Activated CD4-positive, CD25-positive, alpha-beta regulatory T cell treated with anti-CD3 and anti-CD28 coated beads, Interleukin-2, amount 50 U/mL, for 24 hours (primary cell): Measurements from ENCODE around the gene PFKFB4.

Source experiments
- ATAC-seq, 2 donors: fragments of 150-1000 bp; cut with Tn5 transposase; one replicate each; pipeline ENCODE4 v1.10.0; 2021; ENCODE audit warnings: mild to moderate bottlenecking in 1 of 2, moderate library complexity in 1 of 2

PFKFB4 gene

DNA sequence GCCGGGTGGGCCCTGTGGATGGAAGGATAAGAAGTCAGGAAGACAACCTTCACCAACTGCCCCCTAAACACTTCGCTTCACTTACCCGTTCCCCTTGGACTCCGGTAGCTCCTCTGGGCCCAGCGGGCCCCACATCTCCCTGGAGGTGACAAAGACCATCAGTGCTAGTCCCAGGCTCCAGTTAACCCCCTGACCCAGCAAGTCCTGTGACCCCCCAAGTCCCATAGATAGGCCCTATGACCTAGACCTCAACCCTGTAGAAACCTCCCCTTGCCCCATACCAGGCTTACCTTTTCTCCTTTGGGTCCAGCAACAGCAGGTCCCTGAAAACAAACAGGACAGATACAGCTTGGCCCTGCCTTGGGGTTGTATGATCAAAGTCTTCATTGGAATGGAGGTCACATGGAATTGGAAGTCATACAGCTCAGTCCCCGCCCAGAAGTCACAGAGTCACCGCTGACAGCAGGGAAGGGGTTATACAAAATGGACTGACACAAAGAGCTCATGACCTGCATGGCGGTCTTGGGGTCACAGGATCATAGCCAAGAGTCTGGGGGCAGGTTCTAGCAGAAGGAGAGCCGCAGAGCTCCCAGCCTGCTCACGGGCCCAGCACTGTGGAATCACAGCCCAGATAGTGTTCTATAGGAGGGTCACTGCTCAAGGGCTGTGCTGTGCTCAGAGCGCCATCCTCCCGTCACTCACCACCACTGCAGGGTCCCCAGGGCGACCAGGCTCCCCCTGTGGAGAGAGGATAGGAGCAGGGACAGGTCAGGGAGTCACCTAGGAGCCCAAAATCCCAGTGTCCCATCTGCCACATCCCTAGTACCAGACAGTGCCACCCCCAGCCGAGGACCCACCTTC is 25.2 kb upstream of the PFKFB4 start:
- ATAC-seq: no peak

DNA sequence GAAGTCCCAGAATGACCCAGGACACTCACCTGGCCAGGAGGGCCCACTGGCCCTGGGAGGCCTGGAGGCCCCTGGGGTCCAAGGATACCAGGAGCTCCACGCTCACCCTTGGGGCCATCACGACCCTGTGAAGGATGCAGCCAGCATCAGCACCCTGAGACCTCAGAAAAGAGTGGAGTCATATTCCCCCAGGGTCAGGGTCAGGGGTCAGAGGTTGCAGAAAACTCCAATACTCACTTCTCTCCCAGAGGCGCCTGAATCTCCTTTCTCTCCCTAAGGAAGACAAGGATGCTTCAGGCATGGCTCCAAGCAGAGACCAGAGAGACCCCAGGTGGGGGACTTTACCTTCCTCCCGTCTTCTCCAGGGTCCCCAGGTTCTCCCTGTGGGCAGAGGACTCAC is 20.0 kb upstream of the PFKFB4 start:
- no peak for ATAC-seq

DNA sequence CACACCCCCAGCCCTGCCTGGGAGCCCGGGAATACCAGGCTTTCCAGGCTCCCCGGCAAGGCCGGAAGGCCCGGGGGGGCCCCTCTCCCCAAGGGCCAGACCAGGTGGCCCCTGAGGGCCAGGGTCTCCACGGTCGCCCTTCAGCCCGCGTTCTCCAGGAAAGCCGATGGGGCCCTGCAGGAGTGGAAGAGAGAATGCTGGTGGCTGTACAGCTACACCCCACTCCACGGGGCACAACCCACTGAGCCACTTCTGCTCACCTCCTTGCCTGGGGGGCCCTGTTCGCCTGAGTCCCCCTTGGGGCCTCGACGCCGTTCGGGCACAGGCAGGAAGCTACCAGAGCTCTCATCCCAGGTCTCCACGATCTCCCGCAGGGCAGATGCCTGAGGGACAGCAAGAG is 18.8 kb upstream of the PFKFB4 start:
- no peak for ATAC-seq

DNA sequence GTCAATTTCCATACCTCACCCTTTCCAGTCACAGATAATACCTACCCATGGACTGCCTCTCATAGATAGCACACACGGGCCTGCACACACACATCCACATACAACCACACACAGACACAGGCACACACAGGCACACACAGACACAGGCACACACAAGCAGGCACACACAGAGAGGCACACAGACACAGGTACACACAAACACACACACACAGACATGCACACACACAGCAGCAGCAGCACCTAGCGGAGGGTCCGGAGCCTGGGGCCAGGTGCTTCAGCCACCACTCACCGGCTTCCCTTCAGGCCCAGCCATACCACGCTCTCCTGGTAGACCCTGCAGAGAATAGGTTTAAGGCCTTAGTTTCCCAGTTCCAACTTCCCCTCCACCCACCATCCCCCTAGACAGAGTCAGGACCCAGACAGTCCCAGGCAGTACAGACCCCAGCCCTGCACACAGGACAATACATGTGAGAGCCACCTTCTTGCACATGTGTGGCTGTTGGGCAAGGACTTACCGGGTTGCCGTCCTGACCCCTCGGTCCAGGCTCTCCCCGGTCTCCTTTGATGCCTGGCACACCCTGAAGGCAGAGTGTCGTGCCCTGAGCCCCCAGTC is 17.5 kb upstream of the PFKFB4 start:
- no peak for ATAC-seq

DNA sequence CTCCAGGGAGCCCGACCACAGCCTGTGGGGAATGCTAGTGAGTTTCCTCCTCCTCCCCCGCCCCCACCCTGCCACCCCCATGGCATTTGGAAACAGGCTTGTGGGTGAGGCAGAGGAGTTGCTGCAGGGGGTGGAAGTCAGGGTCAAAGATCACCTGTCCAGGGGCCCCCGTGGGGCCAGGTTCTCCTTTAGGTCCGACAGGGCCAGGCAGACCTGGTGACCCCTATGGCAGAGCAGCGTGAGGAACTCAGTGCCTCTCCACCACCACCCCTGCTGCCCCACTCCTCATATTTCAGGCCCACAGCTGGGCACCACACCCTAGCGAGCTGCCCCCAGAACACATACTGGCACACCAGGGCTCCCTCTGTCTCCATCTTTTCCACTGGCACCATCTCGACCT is 15.9 kb upstream of the PFKFB4 start:
- ATAC-seq: no peak

DNA sequence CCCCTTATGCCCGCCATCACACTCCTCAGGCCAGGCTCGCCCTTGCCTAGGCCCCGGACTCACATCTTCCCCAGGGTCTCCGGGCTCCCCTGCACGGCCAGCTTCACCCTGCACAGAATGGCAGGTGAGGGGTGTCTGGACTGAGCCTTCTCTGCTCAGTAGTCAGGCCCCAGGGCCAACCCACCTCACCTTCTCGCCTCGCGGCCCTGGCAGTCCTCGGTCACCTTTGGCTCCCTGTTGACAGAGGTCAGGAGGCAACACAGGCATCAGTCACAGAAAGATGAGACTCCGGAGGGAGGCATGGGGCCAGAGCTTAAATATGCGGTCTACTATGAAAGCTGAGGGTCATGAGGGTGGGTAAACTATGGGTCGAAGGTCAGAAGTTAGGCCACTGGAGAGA is 15.3 kb upstream of the PFKFB4 start:
- no peak for ATAC-seq

DNA sequence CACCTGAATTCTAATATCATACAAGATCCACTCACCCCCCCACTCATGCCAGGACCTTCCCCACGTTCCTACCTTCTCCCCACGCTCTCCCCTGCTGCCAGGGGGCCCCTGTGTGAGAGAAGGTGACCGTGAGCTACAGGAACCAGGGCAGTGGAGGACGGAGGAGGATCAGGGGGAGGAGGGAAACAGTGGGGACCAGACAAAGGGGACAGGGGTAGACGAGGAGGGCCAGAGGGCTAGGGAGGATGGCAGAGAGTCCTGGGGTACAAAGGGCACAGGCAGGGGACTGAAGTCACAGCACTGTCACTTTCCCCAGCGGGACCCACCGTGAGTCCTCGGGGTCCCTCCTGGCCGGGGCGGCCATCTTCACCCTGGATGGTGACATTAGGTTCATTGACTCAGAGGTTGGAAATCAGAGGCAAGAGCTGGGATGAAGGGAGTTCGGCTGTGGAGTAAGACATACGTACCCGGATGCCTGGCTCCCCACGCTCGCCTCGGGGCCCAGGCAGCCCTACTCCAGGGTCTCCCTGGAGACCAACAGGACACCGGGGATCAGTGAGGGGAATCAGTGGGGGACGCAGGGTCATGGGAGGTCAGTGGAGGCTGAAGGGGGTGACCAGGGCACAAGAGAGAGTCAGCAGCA is 13.3 kb upstream of the PFKFB4 start:
- no peak for ATAC-seq

DNA sequence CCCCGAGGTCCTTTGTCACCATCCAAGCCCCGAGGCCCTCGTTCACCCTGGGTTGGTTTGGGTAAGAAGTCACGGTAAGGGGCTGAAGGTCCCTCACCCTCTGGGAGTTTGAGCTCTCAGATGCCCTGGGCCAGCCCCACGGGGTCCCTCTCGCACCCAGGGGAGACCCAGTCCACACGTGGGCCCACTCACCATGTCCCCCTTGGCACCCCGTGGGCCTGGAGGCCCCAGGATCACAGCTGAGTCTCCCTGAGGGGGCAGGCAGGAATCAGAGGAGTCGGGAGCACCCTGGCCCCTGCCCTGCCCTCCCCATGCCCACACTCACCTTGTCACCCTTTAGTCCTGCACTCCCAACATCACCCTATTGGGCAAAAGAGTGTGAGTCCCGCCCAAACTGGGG is 12.8 kb upstream of the PFKFB4 start:
- ATAC-seq: no peak

DNA sequence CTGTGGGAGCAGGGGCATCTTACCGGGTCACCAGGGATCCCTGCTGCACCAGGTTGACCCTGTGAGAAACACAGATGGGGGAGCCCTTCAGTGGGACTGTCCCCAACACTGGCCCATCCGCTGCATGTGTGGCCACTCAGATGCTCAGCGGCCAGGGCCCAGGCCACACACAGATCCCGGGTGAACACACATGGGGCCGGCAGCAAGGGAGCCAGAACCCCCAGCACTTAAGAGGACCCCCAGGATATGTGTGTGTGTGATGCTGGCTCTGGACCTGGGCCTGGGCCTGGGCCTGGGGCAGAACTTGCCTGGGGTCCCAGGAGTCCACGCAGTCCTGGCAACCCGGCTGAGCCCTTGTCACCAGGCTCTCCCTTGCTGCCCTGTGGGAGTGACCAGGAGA is 11.9 kb upstream of the PFKFB4 start:
- no peak for ATAC-seq

DNA sequence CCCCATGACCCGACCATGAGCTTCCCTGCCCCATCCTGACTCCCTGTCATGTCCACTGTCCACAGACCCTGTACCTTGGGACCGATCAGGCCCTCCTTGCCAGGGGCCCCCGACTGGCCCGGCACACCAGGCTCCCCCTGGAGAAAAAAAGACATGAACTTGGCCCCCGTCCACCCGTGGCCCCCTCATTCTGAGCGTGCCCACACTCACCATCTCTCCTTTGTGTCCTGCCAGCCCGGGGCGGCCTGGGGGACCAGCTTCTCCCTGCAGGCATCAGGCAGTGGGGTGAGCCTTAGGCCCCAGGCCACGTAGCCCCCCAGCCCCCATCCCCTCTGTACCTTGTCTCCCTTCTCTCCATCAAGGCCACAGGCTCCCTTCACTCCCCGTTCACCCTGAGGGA is 10.9 kb upstream of the PFKFB4 start:
- no peak for ATAC-seq

DNA sequence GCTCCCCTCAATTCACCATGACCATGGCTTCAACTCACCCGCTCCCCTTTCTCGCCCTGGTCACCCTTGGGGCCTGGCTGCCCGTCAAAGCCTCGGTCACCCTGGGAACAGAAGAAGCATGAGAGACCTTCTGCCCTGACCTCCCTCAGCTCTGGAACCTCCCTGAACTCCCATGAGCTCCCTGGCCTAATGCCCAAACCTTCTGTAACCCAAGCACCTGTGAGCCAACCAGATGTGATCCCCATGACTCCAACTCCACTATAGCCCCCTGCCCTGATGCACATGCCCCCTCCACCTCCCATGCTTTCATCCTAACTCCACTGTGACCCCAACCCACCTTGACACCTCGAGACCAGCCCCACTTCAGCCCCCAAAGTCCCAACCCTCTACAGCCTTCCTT is 10.5 kb upstream of the PFKFB4 start:
- no peak for ATAC-seq

DNA sequence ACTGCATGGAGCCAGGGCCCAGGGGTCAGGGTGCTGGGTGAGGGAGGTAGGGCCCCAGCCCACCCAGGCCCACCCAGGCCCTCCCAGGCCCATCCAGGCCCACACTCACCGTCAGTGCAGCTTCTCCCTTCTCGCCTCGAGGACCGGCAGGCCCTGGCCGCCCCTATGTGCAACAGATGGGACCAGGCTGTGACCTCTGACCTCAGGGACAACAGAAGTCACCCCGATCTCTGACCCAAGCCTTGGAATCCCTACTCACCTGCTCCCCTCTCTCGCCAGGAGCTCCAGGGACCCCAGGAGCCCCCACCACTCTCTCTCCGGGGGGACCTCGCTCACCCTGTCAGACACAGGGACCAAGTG is 9.8 kb upstream of the PFKFB4 start:
- ATAC-seq: no peak

DNA sequence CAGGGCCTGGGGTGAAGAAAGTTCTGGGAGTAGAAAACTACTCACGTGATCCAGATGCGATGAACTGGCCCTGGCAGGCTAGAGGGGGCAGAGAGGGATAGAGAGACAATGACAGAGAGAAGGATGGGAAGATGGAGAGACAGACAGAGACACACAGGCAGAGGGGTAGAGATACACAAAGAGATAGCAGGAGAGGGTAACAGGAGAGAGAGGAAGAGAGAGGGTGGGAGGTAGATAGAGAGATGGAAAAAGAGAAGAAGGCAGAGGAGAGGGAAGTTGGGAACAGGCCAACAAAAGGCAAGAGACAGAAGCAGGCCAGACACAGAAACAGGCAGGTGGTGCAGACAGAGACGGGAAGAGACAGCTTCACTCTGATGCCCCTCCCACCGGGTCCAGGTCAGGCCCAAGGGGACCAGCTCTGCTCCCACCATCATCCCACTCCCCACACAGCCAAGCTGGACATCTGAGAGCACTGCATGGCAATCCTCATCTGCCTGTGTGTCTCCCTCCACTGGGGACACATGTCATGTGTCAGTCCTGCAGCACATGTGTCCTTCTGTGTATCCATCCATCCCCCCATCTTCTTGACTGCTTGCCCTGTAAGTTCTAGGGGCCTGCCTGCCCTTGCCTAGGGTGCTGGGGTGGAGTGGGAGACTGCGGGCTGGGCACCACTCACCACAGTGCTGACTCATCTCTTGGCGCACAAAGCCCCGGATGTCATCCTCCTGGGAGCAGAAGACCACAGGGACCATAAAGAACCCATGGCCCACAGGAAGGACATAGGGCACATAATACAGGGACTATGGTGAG is 9.2 kb upstream of the PFKFB4 start:
- no peak for ATAC-seq

DNA sequence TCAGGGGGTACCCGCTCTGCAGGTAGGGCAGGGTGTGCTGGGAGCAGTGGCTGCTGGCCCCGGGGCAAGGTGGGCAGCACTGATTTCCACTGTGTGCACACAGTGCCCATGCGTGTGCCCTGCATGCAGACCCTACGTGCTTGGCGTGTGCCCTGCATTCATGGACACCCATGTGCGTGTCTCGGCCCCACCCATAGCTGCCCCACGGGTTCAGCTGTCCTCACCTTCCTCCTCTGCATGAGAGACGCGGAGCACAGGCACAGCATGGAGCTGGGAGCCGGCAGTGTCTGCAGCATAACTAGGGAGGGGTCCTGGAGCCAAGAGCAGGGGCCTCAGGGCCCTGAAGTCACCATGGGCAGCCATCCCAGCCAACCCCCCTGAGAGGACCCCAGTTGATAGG is 8.6 kb upstream of the PFKFB4 start:
- ATAC-seq: no peak

DNA sequence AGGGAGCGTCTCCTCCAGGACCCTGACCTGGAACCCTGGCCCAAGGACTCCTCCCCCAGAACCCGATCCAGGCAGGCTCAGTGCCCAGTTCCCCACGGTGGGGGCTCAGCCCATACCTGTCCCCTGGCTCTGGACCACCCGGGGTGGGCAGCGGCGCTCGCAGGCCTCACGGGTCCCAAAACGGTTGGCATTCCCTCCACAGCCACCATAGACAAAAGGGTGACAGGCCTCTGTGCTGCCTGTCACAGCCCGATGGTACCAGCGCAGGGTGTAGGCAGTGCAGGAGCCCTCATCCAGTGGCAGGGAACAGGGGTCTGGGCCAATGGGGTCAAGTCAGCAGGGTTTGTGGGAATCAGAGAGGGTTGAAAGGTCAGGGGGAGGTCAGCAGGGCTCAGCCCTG is 8.1 kb upstream of the PFKFB4 start:
- no peak for ATAC-seq

DNA sequence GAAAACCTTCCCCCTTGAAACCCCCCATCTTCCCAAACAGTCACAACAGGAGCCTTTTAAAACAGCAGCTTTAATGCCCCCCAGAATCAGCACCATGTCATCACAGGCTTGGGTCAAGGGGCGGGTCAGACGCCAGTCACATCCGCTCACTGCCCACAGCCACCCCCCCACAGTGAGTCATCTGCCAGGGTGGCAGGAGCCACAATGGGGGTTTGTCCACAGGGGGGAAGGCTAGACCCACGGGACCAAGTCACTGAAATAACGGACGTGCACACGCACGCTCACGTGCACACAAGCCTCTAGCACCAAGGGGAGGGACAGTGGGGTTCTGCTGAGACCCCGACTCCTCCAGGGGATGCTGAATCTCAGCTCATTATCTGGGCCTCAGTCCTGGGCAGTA is 7.4 kb upstream of the PFKFB4 start:
- ATAC-seq: peak; percentile 26 to 36

DNA sequence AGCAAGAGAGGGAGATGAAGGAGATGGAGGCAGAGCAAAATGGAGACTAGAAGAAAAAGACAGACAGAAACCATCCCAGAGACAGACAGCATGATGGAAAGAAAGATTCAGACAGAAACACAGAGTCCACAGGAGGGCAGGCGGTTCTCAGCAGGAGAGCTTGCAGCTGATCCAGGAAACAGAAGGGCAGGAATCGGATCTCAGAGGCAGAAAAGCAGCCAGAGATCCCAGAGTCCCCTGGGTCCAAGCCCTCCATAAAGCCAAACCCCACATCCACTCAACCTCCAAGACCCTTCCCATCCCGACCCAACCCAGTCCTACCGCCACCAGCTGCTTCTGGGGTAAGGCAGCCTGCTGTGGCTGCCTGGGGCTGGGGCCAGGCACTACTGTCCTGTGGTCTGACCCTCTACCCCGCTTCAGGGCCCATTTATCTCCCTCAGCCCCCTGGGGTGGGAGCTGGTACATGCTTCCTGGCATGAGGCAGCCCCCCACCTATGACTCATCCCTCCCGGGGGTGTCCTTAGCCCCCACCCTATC is 6.8 kb upstream of the PFKFB4 start, which contains the start of gene UCN2:
Gene UCN2 (minus strand): TSS at position 400 of the 537 bp plus-strand sequence. CDS start 657 bp downstream, outside the sequence.
- no peak for ATAC-seq

DNA sequence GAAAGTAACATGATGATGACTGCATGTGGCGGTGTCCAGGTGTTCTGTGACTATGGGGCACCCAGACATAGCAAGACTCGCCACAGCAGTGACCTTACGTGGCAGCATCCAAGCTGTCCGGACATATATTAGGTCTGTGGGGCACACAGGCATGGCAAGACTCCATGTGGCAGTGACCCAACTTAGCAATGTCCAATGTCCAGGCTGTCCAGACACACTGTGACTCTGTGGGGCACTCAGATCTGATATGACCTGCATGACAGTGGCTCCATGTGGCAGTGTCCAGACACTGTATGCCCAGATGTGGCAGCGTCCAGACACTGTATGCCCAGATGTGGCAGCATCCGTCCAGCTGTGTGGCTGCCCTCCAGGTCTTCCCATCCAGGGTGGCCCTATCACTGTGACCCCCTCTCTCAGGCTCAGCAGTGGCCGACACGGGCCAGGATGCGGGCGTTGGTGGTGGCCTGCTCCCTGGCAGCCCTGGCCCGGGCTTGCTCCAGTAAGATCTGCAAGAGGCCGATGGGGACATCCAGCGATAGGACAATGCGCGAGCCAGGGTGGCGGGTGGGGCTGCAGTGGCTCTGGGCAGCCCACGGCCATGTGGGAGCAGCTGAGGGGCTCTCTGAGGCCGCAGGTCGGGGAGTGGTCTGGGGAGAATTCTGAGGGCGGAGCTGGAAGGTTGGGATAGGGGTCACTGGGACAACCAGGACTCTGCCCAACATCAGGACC is 5.9 kb upstream of the PFKFB4 start:
- no peak for ATAC-seq

DNA sequence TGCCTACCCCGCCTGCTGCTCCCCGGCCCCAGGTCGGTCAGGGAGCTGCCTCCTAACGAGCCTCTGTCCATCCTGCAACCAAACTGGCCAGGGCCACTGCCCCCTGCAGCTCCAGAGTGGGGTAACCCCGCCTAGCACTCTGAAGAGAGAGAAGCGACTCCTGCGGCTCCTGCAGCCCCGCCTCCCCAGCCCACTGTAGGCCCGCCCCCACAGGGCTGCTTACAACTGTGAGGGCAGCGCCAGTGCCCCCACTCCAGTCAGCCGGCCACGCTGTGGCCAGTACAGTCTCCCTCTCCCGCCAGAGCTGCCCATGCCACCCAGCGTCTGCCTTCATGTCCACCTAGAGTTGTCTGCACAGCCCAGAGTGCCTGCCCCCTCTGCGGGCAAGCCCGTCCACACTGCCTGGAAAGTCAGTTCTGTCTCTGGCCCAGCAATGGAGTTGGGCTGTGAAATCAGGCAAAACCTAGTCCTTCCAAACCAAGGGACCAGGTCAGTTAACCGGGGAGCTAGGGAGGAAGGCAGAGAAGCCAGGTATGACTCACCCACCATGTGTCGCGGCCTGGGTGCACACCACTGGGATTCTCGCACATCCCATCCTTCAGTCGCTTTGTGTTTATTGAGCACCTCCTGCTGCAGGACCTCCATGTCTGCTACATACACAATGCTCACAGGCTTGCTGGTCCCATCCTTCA is 4.6 kb upstream of the PFKFB4 start:
- no peak for ATAC-seq

DNA sequence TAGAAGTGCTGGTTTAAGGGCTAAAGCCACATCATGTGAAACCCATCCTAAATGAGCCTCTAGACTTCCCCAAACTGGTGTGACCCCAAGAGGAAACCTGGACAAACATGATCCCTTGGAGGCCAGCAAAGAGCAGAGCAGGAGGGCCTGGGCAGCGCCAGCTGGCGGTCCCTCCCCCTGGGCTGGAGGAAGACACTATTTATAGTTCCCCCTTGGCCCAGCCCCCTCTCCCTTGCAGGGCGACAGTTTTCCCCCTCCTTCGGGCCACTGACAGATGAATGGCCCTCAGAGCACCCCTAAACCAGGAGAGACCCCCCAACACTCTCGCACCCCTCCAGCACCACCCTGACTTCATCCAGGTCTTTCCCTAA is 4.0 kb upstream of the PFKFB4 start:
- ATAC-seq: no peak

DNA sequence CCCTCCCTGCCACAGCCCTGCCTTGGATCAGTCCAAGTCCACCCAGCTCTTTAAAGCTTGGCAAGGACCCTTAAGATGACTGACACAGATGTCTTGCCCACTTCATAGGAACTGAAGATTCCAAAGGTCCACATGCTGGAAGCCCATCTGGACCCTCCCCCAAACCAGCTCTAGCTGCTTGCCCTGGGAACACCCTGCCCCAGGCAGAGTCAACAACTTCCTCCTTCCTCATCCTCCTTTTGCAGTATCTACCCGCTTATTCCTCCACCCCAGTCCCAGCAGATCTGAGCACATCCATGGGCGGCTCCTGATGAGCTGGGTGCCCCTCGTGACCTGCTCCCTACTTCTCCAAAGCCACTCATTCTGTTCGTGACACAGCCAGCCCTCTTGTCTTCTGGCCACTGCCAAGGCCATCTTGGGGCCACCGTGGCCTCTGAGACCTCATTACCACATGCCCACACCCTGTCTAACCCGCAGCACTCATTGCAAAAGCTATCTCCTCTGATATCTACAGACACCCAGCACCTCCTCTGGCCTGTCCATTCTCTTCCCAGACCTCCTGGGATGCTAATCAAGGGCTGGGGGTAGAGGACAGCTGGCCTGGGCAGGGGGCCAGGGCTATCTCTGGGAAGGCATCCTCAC is 2.0 kb upstream of the PFKFB4 start:
- no peak for ATAC-seq
